HUDEP-2 (cell line): Measurements from ENCODE around the gene HOXD13.

Source experiments
- DNase-seq, 76 experiments: peaks; one replicate each; lab custom pipeline; 2025; ENCODE audit not compliant: unreplicated experiment in 76 of 76; lab: John Stamatoyannopoulos, UW

The HOXD13 gene

DNA sequence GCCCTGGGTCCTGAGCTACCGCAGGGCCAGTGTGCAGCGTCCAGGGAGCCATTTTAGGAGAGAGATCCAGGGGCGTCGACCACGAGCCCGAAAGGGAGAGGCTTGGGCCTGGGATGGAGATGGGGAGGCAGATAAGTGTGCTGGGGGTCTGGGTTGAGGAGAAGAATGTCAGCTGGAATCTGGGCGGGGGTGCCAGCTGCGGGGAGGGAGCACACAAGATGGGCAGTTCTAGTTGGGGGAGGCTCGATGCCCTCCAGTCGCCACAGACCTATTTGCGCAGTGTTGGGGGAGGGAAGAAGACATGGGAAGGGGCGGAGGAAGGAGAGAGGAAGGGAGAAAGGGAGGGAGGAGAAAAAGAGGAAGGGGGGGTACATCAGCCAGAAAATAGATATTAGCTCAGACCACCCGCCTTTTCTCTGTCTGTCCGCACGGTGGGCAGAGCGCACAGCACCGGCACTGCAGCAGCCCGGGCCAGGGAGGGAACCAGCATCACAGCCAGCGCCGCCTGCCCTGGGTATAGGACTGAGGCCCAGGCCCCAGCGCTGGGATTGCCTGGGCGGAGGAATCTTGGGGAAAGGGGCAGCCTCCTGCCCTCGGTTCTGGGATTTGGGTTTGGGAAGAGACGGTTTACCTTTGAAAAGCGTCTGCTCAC is 12.7 kb downstream of the HOXD13 start:
- DNase-seq = no peak

DNA sequence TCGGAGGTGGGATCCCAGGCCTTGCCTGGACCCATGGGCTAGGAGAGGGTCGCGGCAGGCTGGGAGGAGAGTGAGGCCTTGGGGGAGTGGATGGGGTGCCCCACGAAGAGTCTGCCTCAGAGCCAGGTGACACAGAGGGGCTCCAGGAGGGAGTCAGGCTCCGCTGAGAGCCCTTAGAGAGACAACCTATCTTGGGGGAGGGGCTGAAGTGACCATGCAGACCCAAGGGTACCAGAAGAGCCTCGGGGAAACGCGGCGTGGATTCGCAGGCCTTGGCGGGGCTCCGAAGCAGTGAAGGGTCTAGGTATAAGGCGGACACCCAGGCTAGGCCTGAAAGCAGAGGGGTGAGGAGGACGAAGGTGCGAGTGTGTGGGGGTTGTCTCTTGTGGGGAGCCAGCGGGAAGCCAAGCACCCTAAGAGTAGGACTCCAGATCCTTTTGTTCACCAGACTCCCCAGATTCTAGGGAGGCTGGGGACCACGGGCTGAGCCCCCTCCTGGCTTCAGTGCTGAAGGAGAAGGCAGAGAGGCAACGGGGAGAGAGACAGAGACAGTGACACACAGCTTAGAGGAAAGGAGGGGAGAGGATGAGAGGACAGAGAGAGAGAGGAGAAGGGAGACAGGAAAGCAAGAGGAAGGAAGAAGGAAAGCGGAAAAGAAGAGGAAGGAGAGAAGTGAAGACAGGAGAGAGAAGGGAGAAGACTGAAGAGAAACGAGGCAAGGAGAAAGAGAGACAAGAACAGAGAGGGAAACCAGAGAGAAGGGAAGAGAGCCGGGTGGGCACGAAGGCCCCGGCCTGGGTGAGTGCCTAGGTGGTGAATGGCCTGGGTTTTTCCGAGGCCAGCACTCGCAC is 13.4 kb downstream of the HOXD13 start:
- no peak for DNase-seq

DNA sequence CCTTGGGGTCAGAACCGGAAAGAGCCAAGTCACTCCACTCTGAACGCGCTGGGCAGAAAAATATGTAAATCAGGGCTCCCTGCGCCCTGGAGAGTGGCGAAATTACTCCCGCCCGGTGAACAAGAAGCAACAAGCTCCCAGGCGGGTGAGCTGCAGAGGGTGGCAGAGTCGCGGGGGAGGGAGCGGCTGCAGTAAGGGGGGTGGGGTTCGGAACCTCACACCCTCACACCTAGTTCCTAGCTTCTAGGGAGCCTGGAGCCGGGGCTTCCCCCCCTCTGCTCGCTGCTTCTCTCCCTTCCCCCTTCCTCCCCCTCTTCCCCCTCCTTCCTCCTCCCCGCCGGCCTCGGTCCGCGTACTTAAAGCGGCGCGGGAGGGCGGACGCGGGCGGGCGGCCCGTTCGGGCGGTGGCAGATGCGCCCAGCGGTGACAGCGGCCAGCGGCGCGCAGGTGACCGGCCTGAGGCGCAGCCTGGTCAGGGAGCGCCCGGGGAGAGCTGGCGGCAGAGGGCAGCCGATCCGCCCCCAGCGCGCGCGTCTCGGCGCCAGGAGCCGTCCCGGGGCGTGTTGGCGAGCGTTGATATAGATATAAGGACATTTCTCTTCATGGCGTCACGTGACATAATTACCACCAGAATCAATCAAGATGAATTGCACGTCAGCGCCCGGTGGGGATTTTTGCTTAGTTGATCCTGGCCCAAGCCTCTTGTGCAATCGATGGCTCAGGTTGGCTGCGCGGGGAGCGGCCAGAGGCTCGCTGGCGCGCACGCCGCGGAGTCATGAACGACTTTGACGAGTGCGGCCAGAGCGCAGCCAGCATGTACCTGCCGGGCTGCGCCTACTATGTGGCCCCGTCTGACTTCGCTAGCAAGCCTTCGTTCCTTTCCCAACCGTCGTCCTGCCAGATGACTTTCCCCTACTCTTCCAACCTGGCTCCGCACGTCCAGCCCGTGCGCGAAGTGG is 14.3 kb downstream of the HOXD13 start, which contains the start of gene HOXD11:
Gene HOXD11, plus strand, starts transcription at position 700 of the 959 bp plus-strand sequence. Its CDS starts 76 bp downstream, at position 776.
- DNase-seq = peak in 1 of 76 experiments; percentile 18

DNA sequence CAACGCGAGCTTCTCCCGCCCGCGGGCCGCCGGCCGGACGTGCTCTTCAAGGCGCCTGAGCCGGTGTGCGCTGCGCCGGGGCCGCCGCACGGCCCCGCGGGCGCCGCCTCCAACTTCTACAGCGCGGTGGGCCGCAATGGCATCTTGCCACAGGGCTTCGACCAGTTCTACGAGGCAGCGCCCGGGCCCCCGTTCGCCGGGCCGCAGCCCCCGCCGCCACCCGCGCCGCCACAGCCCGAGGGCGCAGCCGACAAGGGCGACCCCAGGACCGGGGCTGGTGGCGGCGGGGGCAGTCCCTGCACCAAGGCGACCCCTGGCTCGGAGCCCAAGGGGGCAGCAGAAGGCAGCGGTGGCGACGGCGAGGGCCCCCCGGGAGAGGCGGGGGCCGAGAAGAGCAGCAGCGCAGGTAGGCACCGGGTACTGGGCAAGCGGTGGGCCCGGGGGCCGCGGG is 15.2 kb downstream of the HOXD13 start:
- no peak for DNase-seq

DNA sequence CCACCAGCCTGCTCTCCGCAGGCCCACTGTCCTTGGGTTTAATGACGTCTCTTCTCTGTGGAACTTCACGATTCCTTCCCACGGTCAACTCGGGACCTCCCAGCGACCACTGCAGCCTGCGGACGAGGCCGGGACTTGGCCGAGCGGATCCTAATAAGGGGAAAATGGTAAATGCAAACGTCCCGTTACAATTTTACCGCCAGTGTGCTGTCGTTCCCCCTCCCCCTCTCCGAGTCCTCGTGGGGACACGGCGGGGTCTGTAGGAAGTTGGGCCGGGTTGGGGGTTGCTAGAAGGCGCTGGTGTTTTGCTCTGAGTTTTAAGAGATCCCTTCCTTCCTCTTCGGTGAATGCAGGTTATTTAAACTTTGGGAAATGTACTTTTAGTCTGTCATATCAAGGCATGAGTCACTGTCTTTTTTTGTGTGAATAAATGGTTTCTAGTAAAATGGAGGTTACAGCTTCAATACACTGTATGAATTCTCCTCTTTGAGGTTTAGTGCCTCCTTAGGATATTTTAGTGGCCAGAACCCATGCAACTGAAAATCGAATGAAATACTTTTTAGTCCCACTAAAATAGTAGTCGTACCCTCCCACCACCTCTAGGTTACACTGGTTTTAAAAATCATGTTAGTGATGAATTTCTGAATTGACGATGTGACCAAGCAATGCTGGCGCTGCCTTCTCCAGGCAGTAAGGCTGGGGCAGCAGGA is 16.8 kb downstream of the HOXD13 start:
- DNase-seq = no peak

DNA sequence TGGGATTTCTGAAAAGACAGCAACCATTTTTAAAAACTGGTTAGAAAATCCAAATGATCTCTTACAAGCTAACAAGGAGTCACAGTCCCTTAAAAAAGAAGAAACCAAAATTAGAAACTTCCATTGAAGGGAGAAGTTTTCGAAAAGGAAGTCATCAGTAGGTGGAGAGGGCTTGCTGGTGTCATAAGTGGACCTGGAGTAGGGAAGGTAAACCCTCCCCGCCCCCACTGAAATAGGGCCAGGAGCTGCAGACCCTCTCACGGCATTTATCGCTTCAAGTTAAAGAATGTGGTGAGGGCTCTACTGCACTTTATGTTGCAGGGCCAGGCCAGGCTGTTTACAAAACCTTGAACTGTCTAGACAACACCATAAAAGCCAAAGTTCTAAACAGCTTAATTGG is 17.4 kb downstream of the HOXD13 start:
- no peak for DNase-seq

DNA sequence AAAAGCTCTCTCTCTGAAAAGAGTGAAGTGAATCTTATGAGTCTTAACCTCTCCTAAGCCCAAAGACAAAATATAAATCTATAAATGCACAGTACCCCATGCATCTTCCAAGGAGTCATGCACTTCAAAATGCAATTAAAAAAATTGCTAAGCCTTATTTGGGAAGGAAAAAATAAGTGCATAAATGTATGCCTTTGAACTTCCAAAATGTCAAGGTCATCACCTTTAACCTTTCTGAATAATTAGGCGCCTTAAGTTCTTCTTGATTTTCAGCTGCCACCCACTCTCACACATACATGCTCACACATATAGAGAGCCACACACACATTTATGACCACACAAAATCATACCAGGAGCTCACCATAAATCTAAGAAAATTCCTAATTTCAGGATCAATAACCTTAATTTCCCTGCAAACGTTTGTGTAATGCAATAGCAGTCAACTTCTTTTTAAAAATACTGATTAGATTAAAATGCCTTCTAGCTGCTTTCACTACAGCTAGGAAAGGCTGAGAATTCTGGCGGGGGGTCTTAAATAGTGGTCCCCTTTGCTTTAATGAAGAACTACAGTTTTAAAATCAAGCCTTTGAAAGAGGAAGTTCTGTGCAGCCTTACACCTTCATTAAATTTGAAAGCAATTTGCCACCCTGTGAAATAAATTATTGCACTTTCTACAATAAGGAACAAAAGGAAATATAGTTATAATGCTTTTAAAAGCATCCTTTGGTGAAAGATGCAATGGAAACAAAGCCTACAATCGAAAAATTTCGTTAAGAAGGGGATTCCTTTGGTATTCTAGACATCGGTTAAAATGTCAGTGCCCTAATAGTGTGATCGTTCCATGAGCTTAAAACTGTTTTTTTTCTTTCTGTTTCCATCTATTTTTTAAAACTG is 18.1 kb downstream of the HOXD13 start:
- DNase-seq = no peak

DNA sequence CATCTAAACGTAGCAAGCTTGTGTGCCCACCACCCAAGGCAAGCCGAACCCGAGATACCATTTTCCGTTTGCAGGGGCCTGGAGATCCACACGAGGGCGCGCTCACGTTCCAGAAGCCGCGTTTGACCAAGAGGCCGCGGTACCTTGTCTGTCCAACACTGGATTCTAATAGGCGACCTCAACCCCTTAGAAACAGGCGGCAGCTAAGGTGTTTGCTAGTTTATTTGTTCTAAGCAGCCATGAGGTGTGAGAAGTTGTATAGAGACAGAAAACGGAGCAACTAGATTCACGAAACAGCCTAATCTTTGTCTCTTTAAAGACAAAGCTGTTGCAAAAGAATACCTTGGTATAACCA is 18.8 kb downstream of the HOXD13 start:
- DNase-seq = peak in 39 of 76 experiments; percentile 7 to 60 (median 22)

DNA sequence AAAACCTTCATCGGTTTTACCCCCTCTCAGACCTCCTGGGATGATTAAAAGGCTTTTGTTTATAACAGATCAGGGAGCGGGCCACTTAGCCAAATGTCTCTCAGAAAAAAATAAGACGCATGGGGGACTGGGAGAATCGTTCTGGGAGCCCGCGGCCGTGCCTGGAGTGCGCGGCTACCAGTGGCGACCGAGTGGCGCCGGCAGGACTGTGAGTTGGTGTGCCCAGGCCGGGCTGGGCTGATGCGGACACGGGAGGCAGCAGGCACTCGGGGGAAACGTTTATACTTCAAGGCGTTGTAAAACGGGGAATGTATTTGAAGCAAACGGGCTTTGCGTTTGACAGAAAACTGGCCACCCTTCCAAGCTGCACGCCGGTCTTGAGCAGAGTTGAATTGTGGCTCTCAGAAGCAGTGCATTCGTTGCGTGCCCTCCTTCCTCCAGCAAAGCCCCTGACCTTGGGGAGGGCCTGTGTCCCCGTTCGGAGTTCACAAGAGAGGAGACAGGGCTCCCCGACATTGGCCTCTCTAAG is 19.4 kb downstream of the HOXD13 start:
- no peak for DNase-seq

DNA sequence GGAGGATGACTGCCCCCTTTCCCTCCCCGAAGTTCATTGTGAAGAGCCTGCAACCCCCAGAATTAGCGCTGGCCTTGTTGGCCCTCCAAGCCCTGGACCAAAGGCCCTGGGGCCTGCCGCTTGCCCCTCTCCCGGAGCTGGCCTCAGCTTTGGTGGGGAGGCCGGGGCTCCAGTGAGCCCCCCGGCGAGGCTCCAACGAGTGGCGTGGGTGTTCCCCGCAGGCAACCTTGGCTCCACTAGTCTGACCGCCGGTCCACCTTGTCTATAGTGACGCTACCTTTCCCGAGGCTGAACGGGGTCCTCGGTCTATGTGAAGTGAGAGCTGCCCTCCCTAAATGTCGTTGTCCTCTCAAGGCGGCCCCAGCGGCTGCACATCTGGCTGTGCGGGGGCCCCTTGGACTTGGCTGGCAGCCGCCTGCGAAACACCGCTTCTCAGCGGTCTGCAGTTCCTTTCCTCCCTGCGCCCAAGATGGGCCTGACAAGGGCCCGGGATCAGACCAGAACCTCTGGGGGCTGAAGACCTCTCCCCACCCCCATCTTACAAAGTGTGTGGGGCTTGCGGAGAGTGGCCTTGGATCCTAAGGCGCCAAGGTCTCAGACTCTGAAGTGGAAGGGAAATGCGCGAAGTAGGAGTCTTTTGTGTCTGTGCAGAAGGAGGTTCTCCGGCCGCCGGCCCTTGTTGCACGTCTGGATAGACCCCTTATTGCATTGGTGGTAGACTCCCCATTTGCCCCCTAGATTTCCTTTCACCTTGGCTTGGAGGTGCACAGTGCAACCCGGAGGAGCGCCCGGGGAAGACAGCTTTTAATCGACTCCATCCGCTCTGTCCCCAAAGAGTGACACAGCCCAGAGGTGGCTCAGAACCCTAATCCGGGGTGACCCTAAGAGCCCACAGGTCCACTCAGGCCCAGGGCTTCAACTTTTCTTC is 20.1 kb downstream of the HOXD13 start:
- no peak for DNase-seq

DNA sequence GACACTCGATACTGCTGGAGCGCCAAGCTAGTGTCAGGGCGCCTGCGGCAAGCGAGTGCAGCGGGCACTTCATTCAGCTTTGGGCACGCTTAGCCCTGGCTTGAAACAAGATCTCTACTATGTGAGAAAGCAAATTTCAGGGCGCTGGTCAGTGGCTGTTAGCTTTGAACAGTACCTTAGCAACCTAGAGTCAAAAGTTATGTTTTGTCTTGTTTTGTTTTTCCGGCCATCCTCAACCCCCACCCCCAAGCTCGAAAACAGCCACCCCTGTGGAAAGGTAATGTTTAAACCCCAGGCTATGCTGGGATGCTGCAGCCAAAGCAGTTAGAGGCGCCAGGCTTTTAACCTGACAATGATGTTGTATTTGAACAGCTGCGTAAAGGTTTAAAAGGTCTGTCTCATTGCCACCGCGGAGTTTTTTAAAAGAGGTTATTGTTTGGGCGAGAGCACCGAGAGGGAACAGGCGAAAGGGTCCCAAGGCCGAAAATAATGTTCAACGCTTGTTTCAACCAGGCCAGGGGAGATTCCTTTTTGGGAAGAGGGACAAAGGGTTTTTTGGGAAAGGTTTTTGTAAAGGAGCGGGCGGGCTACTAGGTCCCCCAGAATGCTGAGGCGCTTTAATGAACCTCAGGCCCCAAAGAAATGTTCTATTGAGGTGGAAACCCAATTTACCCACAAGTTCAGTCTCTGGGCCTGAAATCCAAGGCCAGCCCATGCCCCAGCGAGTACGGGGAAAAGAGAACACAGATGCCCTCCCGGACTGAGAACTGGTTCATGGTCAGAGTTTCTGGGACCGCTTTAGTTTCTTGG is 21.8 kb downstream of the HOXD13 start:
- DNase-seq = no peak

DNA sequence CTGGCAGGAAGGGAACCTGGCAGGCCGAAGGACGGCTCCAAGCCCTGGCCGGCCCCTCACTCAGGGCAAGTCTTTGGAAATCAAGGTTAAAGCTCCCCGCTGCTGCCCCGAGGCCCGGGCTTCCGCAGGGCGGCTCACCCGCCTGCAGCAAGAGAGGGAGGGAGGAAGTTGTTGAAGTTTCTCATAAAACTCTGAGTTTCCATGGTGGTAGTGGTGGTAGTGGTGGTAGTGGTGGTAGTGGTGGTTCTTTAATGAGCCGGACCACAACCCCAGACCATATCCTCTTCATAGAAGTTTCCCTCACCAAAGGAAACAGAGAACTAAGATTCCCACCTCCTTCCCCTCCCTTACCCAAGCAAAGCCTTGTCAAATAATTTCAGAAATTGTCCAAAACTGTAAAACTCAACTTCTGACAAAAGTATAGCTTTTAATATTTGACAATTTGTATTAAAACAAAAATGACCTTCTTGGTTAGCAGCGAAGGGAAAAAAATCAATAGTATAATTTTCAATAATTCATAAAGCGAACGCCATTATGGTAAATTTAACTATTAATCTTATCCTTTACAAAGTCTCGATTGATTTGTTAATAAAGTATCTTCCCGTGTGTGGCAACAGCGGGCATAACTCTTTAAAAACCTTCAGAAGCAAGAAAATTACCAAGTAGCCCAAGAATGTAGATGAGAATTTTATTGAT is 22.6 kb downstream of the HOXD13 start:
- no peak for DNase-seq

DNA sequence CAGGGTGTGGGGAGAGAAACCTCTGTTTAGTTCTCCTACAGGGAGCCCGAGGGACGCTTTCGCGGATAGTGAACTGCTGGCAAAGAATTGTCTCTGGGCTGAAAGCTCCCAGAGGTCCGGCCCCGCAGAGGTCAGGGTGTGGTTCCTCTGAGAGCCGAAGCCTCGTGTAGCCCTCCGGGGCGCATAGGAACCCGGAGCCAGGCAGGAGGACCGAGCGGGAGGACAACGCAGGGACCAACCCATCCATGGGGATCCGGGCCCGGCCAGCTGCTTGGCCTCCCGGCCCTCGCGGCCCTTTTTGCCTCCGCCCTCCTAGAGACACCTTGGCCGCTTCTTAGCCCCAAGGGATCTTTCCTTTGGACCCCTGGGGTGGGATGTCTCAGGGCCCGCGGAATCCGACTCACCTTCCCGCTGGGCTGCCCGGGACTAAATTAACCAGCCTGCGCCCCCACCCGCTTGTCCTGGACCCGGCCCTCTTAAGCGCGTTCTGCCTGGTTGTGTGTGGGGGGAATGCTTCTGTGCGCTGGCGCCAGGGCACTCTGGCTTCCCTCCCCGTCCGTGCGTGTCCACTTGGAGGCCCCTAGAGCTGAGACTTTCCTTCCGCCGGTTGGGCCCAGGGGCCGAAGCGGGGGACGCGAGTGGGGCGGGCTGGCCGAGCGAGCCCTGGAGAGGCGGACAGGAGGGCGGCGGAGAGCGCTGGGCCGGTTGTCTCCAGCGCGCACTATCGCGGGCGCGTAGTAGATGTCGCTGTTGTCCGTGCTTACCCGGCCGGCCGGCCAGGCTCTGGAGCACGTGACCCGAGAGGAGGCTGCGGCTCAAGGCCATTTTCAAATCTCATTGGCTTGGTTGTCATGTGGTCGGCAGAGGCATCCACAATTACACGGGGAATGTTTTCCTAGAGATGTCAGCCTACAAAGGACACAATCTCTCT is 23.6 kb downstream of the HOXD13 start, which contains the start of gene HOXD10:
Gene HOXD10, plus strand, starts transcription at position 896 of the 931 bp plus-strand sequence. CDS start 56 bp downstream, outside the sequence.
- DNase-seq = no peak

DNA sequence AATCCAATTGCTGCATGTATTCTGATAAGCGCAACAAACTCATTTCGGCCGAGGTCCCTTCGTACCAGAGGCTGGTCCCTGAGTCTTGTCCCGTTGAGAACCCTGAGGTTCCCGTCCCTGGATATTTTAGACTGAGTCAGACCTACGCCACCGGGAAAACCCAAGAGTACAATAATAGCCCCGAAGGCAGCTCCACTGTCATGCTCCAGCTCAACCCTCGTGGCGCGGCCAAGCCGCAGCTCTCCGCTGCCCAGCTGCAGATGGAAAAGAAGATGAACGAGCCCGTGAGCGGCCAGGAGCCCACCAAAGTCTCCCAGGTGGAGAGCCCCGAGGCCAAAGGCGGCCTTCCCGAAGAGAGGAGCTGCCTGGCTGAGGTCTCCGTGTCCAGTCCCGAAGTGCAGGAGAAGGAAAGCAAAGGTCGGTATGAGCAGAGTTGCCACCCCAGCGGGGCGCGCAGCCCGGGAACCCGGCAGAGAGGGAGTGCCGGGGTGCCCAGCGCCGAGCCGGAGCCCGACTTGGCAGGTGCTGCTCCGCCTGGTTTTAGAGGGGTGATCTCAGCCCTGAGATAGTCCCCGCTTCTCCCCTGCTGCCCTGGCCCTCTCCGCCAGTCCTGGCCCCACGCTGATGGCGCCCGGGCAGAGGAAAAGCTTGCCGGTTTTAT is 24.8 kb downstream of the HOXD13 start:
- no peak for DNase-seq

DNA sequence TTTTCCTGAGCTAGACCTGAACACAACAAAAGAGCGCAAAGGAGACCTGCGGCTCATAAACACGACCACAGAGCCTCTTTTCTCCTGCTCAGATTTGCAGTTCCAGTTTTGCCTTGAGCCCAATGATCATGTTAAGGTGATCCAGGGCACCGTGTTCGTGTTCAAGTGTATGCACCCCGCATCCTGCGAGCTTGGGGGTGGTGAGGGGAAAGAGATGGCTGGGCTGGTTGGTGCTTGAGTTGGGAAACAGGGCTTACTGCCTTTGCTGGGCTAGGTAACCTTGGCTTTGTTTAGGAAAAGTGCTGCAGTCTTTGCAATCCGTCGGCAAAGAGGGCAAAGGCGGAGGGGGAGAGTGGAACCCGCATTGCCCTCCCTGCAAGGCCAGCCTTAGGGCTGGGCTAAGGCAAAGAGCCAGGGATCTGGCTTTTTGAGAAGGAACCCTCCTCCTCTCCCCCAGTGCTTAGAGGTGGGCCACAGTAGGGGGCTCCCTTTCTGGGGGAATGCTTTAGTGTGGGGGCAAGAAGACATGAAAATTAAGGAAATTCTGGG is 25.4 kb downstream of the HOXD13 start:
- DNase-seq = no peak
